NCI-H460 (cell line): Measurements from ENCODE around the gene YPEL1. TPM values are rescaled to one million over a fixed set of nuclear protein-coding genes. Genes with fewer than 3 reads are reported as not detected.
"Not testable (repeated sequence)": the region's sequence is repeated elsewhere in the genome, so short reads cannot be mapped to it uniquely, and the experiment has no call there.

Experiments used
- DNase-seq: peaks from one replicate; pipeline ENCODE4 v3.0.0-alpha.2; 2016; ENCODE audit warnings: low read depth; ENCODE audit errors: extremely low read depth
- total RNA-seq: library from RNA; depleted of rRNA; stranded (reverse); fragments of >200 nt; shearing (Covaris generic); gene quantifications from 2 replicates; pipeline ENCODE4 v1.2.3, GENCODE V29; 2014

The YPEL1 gene
- total RNA-seq, 1 experiment from 2014 or later, result 2.9 TPM

- DNase-seq, result no peak
Measured at GRCh38 chr22:21702094-21702493, 33.5 kb downstream of the YPEL1 start.

GRCh38 chr22:21701384-21701971 is 34.1 kb downstream of the YPEL1 start:
- DNase-seq, result no peak

GRCh38 chr22:21700822-21701221 is 34.8 kb downstream of the YPEL1 start:
- DNase-seq, result no peak

- DNase-seq, result no peak
Measured at GRCh38 chr22:21699643-21700042, 36.0 kb downstream of the YPEL1 start.

GRCh38 chr22:21698430-21699329 is 36.9 kb downstream of the YPEL1 start:
- no peak for DNase-seq

- no peak for DNase-seq
Measured at GRCh38 chr22:21697880-21698279, 37.7 kb downstream of the YPEL1 start.

GRCh38 chr22:21697021-21697771 is 38.4 kb downstream of the YPEL1 start:
- no peak for DNase-seq

- DNase-seq, result no peak
Measured at GRCh38 chr22:21696115-21696514, 39.5 kb downstream of the YPEL1 start.

GRCh38 chr22:21695430-21696085 is 40.0 kb downstream of the YPEL1 start:
- no peak for DNase-seq

GRCh38 chr22:21694795-21695429 is 40.7 kb downstream of the YPEL1 start:
- DNase-seq, result no peak

- no peak for DNase-seq
Measured at GRCh38 chr22:21694394-21694793, 41.2 kb downstream of the YPEL1 start.

- DNase-seq, result no peak
Measured at GRCh38 chr22:21693999-21694341, 41.6 kb downstream of the YPEL1 start.

- DNase-seq, result no peak
Measured at GRCh38 chr22:21693333-21693998, 42.1 kb downstream of the YPEL1 start.

- DNase-seq, result not testable (repeated sequence)
Measured at GRCh38 chr22:21692856-21693255, 42.7 kb downstream of the YPEL1 start.

GRCh38 chr22:21691816-21692215 is 43.8 kb downstream of the YPEL1 start:
- no peak for DNase-seq

- no peak for DNase-seq
Measured at GRCh38 chr22:21690401-21690801, 45.2 kb downstream of the YPEL1 start.

- DNase-seq, result no peak
Measured at GRCh38 chr22:21688706-21689381, 46.8 kb downstream of the YPEL1 start.

- no peak for DNase-seq
Measured at GRCh38 chr22:21688341-21688705, 47.3 kb downstream of the YPEL1 start.

GRCh38 chr22:21687685-21688259 is 47.8 kb downstream of the YPEL1 start:
- no peak for DNase-seq
